DND-41 (cell line): ENCODE data around the gene PHIP.

Experiments
- ATAC-seq: fragments of 200-7000 bp; cut with Tn5 transposase; 3 replicates; pipeline ENCODE4 v1.9.1; 2021; ENCODE audit warnings: low read depth; ENCODE audit not compliant: insufficient read depth
- DNase-seq: peaks from one replicate; pipeline ENCODE4 v3.0.0-alpha.2; 2020
- H2AFZ ChIP-seq: 2 replicates; pipeline ENCODE4 v1.6.0; 2012; ENCODE audit warnings: low read depth, low read length
- H3K27ac ChIP-seq: 2 replicates; pipeline ENCODE4 v1.5.1; 2012; ENCODE audit warnings: low read length, inconsistent platforms
- H3K27me3 ChIP-seq: fragments of 200-600 bp; sonication (generic); 2 replicates; pipeline ENCODE4 v1.6.0; 2012; ENCODE audit warnings: low read length, mild to moderate bottlenecking, inconsistent platforms; ENCODE audit not compliant: insufficient read depth, poor library complexity
- H3K36me3 ChIP-seq: 2 replicates; pipeline ENCODE4 v1.5.1; 2012; ENCODE audit warnings: low read length, inconsistent platforms; ENCODE audit not compliant: insufficient read depth
- H3K4me1 ChIP-seq: 2 replicates; pipeline ENCODE4 v1.5.1; 2012; ENCODE audit warnings: mild to moderate bottlenecking, low read length; ENCODE audit not compliant: insufficient read depth
- H3K4me2 ChIP-seq: 2 replicates; pipeline ENCODE4 v1.6.0; 2012; ENCODE audit warnings: mild to moderate bottlenecking, moderate library complexity, low read length, inconsistent platforms; ENCODE audit not compliant: insufficient read depth
- H3K4me3 ChIP-seq, 2 experiments: fragments of 200-600 bp in 1 of 2; shearing (Covaris generic) in 1 of 2; 2 replicates each; pipeline ENCODE4 v1.5.1; 2012 to 2016; ENCODE audit warnings: inconsistent platforms in 2 of 2, low read length in 2 of 2, mild to moderate bottlenecking in 2 of 2, low read depth in 1 of 2, moderate library complexity in 1 of 2
- H3K79me2 ChIP-seq: 2 replicates; pipeline ENCODE4 v1.6.0; 2012; ENCODE audit warnings: low read length, inconsistent platforms; ENCODE audit not compliant: insufficient read depth
- H3K9ac ChIP-seq: 2 replicates; pipeline ENCODE4 v1.6.0; 2012; ENCODE audit warnings: low read depth, mild to moderate bottlenecking, inconsistent platforms, low read length, moderate library complexity
- H3K9me3 ChIP-seq: 2 replicates; pipeline ENCODE4 v1.5.1; 2012; ENCODE audit warnings: low read length, moderate library complexity, mild to moderate bottlenecking, inconsistent platforms; ENCODE audit not compliant: insufficient read depth, severe bottlenecking
- H4K20me1 ChIP-seq: 2 replicates; pipeline ENCODE4 v1.6.0; 2012; ENCODE audit warnings: low read length; ENCODE audit not compliant: insufficient read depth
- CTCF ChIP-seq: IDR thresholded peaks from 2 replicates; pipeline ENCODE4 v1.5.1; 2012; ENCODE audit warnings: borderline replicate concordance, low read length, moderate library complexity, mild to moderate bottlenecking; ENCODE audit not compliant: poor library complexity, severe bottlenecking; ENCODE audit errors: extremely low read depth
- EZH2 ChIP-seq: IDR thresholded peaks from 3 replicates; pipeline ENCODE4 v1.6.1; 2012; ENCODE audit warnings: borderline replicate concordance, low read depth, mild to moderate bottlenecking, moderate library complexity, low read length, inconsistent platforms; ENCODE audit not compliant: severe bottlenecking

Gene PHIP

GRCh38 chr6:78910591-78911171, 167.4 kb downstream of the PHIP start:
- Histone ChIP-seq H2AFZ (no peak overlapping the region), H3K79me2 (no peaks in the 10 kb centered on the region), H4K20me1 (no peaks in the 10 kb centered on the region), H3K27ac (no peak overlapping the region), H3K9me3 (no peaks in the 10 kb centered on the region), H3K4me1 (no peaks in the 10 kb centered on the region), H3K4me2 (no peak overlapping the region), H3K4me3 (no peak overlapping the region), H3K27me3 (no peaks in the 10 kb centered on the region), H3K36me3 (no peaks in the 10 kb centered on the region), H3K9ac (no peak overlapping the region)
- ATAC-seq, result no peak
- TF ChIP-seq CTCF, result no peak
- no peak for TF ChIP-seq EZH2
- DNase-seq, result no peak

GRCh38 chr6:78910010-78910409, 168.0 kb downstream of the PHIP start:
- Histone ChIP-seq H3K4me3 (no peak overlapping the region), H4K20me1 (no peaks in the 10 kb centered on the region), H2AFZ (no peak overlapping the region), H3K36me3 (no peaks in the 10 kb centered on the region), H3K4me1 (no peaks in the 10 kb centered on the region), H3K4me2 (no peak overlapping the region), H3K27me3 (no peaks in the 10 kb centered on the region), H3K9ac (no peak overlapping the region), H3K27ac (no peak overlapping the region), H3K79me2 (no peaks in the 10 kb centered on the region), H3K9me3 (no peaks in the 10 kb centered on the region)
- no peak for DNase-seq
- TF ChIP-seq CTCF, result no peak
- ATAC-seq, result no peak

- Histone ChIP-seq H3K27ac (no peak overlapping the region), H3K4me1 (no peaks in the 10 kb centered on the region), H3K79me2 (no peaks in the 10 kb centered on the region), H3K9me3 (no peaks in the 10 kb centered on the region), H3K27me3 (no peaks in the 10 kb centered on the region), H3K4me2 (no peak overlapping the region), H4K20me1 (no peaks in the 10 kb centered on the region), H3K9ac (no peak overlapping the region), H3K36me3 (no peaks in the 10 kb centered on the region), H2AFZ (no peak overlapping the region), H3K4me3 (no peak overlapping the region)
- no peak for DNase-seq
- TF ChIP-seq CTCF (no peak), EZH2 (no peak)
- ATAC-seq, result no peak
These were observed 168.7 kb downstream of the PHIP start for GRCh38 chr6:78909391-78909790.

- DNase-seq, result no peak
- no peaks in the 10 kb centered on the region for H3K27me3 ChIP-seq
- no peak for ATAC-seq
- no peak for TF ChIP-seq EZH2
- TF ChIP-seq CTCF, result no peak
- no peaks in the 10 kb centered on the region for H3K36me3 ChIP-seq
- H3K4me2 ChIP-seq, result no peak overlapping the region
- H3K4me3 ChIP-seq, result no peak overlapping the region
- H3K9ac ChIP-seq, result no peak overlapping the region
- no peaks in the 10 kb centered on the region for H3K9me3 ChIP-seq
- no peaks in the 10 kb centered on the region for H3K79me2 ChIP-seq
- H3K27ac ChIP-seq, result no peak overlapping the region
- no peaks in the 10 kb centered on the region for H3K4me1 ChIP-seq
- H2AFZ ChIP-seq, result no peak overlapping the region
- no peaks in the 10 kb centered on the region for H4K20me1 ChIP-seq
These were observed 169.4 kb downstream of the PHIP start for GRCh38 chr6:78908621-78909020.
